ENCODE results near the gene TMEM185B. TPM values are rescaled to one million over a fixed set of nuclear protein-coding genes. Genes with fewer than 3 reads are reported as not detected.

TMEM185B gene
- total RNA-seq, 3 donors from 2014 or later = 35.0 to 38.4 (median 36.3) TPM

GRCh38 chr2:120231974-120232635, 8.9 kb upstream of the TMEM185B start:
- Mint-ChIP-seq H3K4me1 (ENCODE audit: low read depth) (peaks cover 54% of the 10 kb centered on the region), H3K27me3 (ENCODE audit: low read depth) (no peaks in the 10 kb centered on the region), H3K36me3 (ENCODE audit: insufficient read depth) (no peaks in the 10 kb centered on the region), H3K9me3 (no peaks in the 10 kb centered on the region), H3K4me3 (peak overlapping the region; percentile 92)
- peak; percentile 59 for DNase-seq
- peak; percentile 84 to 86 for ATAC-seq

DNA sequence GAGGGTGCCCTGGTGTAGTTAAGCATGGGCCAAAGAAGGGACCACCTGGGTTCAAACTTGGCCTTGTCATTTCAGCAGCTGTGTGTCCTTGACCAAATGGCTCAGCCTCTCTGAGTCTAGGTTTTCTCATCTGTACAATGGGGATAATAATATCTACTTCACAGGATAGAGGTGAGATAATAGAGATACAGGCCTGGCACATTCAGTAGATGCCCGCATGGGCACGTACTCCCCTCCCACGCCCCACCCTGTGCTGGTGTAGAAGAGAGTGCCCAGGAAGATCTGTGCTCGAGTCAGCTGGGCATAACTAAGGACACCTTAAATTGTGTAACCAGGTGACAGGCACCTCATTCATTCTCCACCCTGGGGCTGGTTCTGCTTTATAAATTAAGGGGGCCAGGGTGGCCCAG, 8.4 kb upstream of the TMEM185B start:
- DNase-seq (peak; percentile 29), ATAC-seq (peak; percentile 20 to 22)
- no peaks in the 10 kb centered on the region for H3K27me3 Mint-ChIP-seq (ENCODE audit: low read depth)
- H3K9me3 Mint-ChIP-seq = no peaks in the 10 kb centered on the region
- H3K4me3 Mint-ChIP-seq = peak overlapping the region; percentile 92
- H3K36me3 Mint-ChIP-seq (ENCODE audit: insufficient read depth) = no peaks in the 10 kb centered on the region
- peaks cover 57% of the 10 kb centered on the region for H3K4me1 Mint-ChIP-seq (ENCODE audit: low read depth)

- Mint-ChIP-seq H3K27me3 (ENCODE audit: low read depth) (no peaks in the 10 kb centered on the region), H3K4me3 (peak overlapping the region; percentile 92), H3K9me3 (no peaks in the 10 kb centered on the region)
Observed at GRCh38 chr2:120230515-120231471, 7.6 kb upstream of the TMEM185B start.

GRCh38 chr2:120229341-120229740, 6.1 kb upstream of the TMEM185B start:
- no peak overlapping the region for H3K4me3 Mint-ChIP-seq
- H3K9me3 Mint-ChIP-seq = no peaks in the 10 kb centered on the region
- H3K27me3 Mint-ChIP-seq (ENCODE audit: low read depth) = no peaks in the 10 kb centered on the region

More at GRCh38 chr2:120230515-120231471, 7.6 kb upstream of the TMEM185B start:
- no peaks in the 10 kb centered on the region for H3K36me3 Mint-ChIP-seq (ENCODE audit: insufficient read depth)
- DNase-seq (no peak), ATAC-seq (no peak)
- H3K4me1 Mint-ChIP-seq (ENCODE audit: low read depth) = peaks cover 62% of the 10 kb centered on the region

GRCh38 chr2:120228503-120228902, 5.3 kb upstream of the TMEM185B start:
- Mint-ChIP-seq H3K27me3 (ENCODE audit: low read depth) (no peaks in the 10 kb centered on the region), H3K36me3 (ENCODE audit: insufficient read depth) (no peaks in the 10 kb centered on the region), H3K4me3 (no peak overlapping the region), H3K4me1 (ENCODE audit: low read depth) (peaks cover 73% of the 10 kb centered on the region), H3K9me3 (no peaks in the 10 kb centered on the region)
- DNase-seq (no peak), ATAC-seq (no peak)

More at GRCh38 chr2:120229341-120229740, 6.1 kb upstream of the TMEM185B start:
- Mint-ChIP-seq H3K36me3 (ENCODE audit: insufficient read depth) (no peaks in the 10 kb centered on the region), H3K4me1 (ENCODE audit: low read depth) (peaks cover 66% of the 10 kb centered on the region)
- ATAC-seq = no peak
- no peak for DNase-seq

GRCh38 chr2:120227111-120227991, 4.2 kb upstream of the TMEM185B start:
- Mint-ChIP-seq H3K9me3 (peaks cover under 1% of the 10 kb centered on the region), H3K4me3 (no peak overlapping the region), H3K36me3 (ENCODE audit: insufficient read depth) (peaks cover under 1% of the 10 kb centered on the region), H3K4me1 (ENCODE audit: low read depth) (peaks cover 65% of the 10 kb centered on the region), H3K27me3 (ENCODE audit: low read depth) (no peaks in the 10 kb centered on the region)
- no peak for DNase-seq
- ATAC-seq = peak in 1 of 2 donors; percentile 11

DNA sequence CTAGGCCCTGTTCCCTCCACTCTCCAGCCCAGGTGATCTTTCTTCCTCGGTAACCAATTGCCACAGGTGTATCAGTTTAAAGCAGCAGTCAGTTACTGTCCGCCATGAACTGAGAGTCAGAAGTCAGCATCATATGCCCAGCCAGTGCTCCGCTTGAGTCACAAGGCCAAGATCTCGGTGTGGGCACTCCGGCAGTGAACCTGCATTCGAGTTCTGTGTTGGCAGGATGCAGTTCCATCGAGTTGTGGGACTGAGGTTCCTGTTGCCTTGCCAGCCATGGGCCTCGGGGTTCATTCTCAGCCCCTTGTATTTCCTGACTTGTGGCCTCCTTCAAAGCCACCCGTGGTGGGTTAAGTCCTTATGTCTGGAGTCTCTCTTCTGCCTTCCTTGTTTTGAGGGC, 3.1 kb upstream of the TMEM185B start:
- no peak for DNase-seq
- Mint-ChIP-seq H3K4me3 (no peak overlapping the region), H3K36me3 (ENCODE audit: insufficient read depth) (peaks cover 10% of the 10 kb centered on the region), H3K9me3 (peaks cover 3% of the 10 kb centered on the region), H3K27me3 (ENCODE audit: low read depth) (no peaks in the 10 kb centered on the region), H3K4me1 (ENCODE audit: low read depth) (peaks cover 68% of the 10 kb centered on the region)
- no peak for ATAC-seq

GRCh38 chr2:120225549-120226065, 2.4 kb upstream of the TMEM185B start:
- no peak for DNase-seq
- H3K4me1 Mint-ChIP-seq (ENCODE audit: low read depth) = peaks cover 68% of the 10 kb centered on the region
- H3K9me3 Mint-ChIP-seq = peaks cover 3% of the 10 kb centered on the region
- H3K4me3 Mint-ChIP-seq = no peak overlapping the region
- peaks cover 16% of the 10 kb centered on the region for H3K36me3 Mint-ChIP-seq (ENCODE audit: insufficient read depth)
- ATAC-seq = no peak
- no peaks in the 10 kb centered on the region for H3K27me3 Mint-ChIP-seq (ENCODE audit: low read depth)

- Mint-ChIP-seq H3K36me3 (ENCODE audit: insufficient read depth) (peaks cover 21% of the 10 kb centered on the region), H3K4me1 (ENCODE audit: low read depth) (peaks cover 68% of the 10 kb centered on the region), H3K9me3 (peaks cover 3% of the 10 kb centered on the region), H3K27me3 (ENCODE audit: low read depth) (no peaks in the 10 kb centered on the region), H3K4me3 (peak overlapping the region; percentile 77)
- DNase-seq = no peak
- no peak for ATAC-seq
Observed at GRCh38 chr2:120224735-120225548, 1.7 kb upstream of the TMEM185B start.

DNA sequence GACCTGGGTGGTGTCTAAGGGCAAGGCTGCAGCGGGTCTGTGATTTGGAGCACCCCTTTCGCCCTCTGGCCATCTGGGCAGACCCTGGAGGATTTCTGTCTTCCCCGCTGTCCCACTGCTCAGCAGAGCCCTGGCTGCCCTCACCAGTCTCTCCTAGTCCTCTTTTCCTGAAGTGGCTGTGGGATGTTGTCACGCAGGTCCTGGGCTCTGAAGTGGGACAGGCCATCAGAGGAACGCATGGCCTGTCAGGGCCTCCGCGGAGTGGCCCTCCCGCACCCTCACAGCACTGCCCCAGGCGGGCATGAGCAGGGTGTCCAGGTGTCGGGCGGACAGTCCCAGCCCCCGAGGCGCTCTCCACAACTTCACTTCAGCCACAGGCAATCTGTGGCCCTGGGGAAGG, 1.1 kb upstream of the TMEM185B start:
- Mint-ChIP-seq H3K4me3 (peak overlapping the region; percentile 77), H3K36me3 (ENCODE audit: insufficient read depth) (peaks cover 21% of the 10 kb centered on the region), H3K27me3 (ENCODE audit: low read depth) (no peaks in the 10 kb centered on the region), H3K9me3 (peaks cover 3% of the 10 kb centered on the region), H3K4me1 (ENCODE audit: low read depth) (peaks cover 63% of the 10 kb centered on the region)
- ATAC-seq = no peak
- DNase-seq = no peak

GRCh38 chr2:120222186-120223033, 790 bp downstream of the TMEM185B start:
- Mint-ChIP-seq H3K9me3 (peaks cover 3% of the 10 kb centered on the region), H3K27me3 (ENCODE audit: low read depth) (no peaks in the 10 kb centered on the region), H3K36me3 (ENCODE audit: insufficient read depth) (peaks cover 38% of the 10 kb centered on the region), H3K4me3 (peak overlapping the region; percentile 77), H3K4me1 (ENCODE audit: low read depth) (peaks cover 53% of the 10 kb centered on the region)
- DNase-seq = no peak
- ATAC-seq = no peak

- peaks cover 42% of the 10 kb centered on the region for H3K36me3 Mint-ChIP-seq (ENCODE audit: insufficient read depth)
- no peaks in the 10 kb centered on the region for H3K27me3 Mint-ChIP-seq (ENCODE audit: low read depth)
- DNase-seq (no peak), ATAC-seq (no peak)
- peak overlapping the region; percentile 77 for H3K4me3 Mint-ChIP-seq
- peaks cover 3% of the 10 kb centered on the region for H3K9me3 Mint-ChIP-seq
- peaks cover 47% of the 10 kb centered on the region for H3K4me1 Mint-ChIP-seq (ENCODE audit: low read depth)
Observed at GRCh38 chr2:120221616-120222015, 1.6 kb downstream of the TMEM185B start.

All from activated T-cell treated with anti-CD3 and anti-CD28 coated beads, Interleukin-2, amount 50 U/mL, for 4 hours (primary cell).